A549 (cell line): ENCODE results near the gene SGCD. TPM values are rescaled to one million over a fixed set of nuclear protein-coding genes. Genes with fewer than 3 reads are reported as not detected.

Experiments
- ATAC-seq, 2 experiments: fragments of 200-7000 bp in 1 of 2; fragments of >200 bp in 1 of 2; cut with Nextera tagmentation in 1 of 2; cut with Tn5 transposase in 1 of 2; 3 replicates each; pipeline versions ENCODE4 v1.8.0 to v1.9.1; 2018 to 2020; ENCODE audit warnings: mild to moderate bottlenecking in 1 of 2, moderate library complexity in 1 of 2
- CTCF ChIA-PET: fragments of 300-600 bp; sonication (Branson Sonifier 250); formaldehyde crosslinking; extraction: SDS; loops from one replicate; lab custom pipeline; 2021; ENCODE audit warnings: antibody characterized with exemption, inconsistent platforms; lab: Yijun Ruan, JAX
- POLR2A ChIA-PET: fragments of 350-600 bp; formaldehyde crosslinking; extraction: SDS; loops from one replicate; lab custom pipeline; 2021; ENCODE audit warnings: antibody characterized with exemption, inconsistent platforms; lab: Yijun Ruan, JAX
- DNase-seq, 2 experiments: peaks; one replicate each; pipeline versions ENCODE4 v3.0.0 to v3.0.0-alpha.2; 2011 to 2016; ENCODE audit warnings: low read depth in 1 of 2, low spot score in 1 of 2
- FAIRE-seq: peaks from 2 replicates; lab custom pipeline; 2011; peaks lifted over from hg19 to GRCh38; lab: Jason Lieb, UNC
- H3K27ac ChIP-seq, 2 experiments: fragments of >200 bp; sonication (Bioruptor Twin); formaldehyde crosslinking; 3 replicates each; pipeline ENCODE4 v1.5.1; 2016 to 2017
- H3K4me1 ChIP-seq: fragments of >200 bp; sonication (Bioruptor Twin); formaldehyde crosslinking; 3 replicates; pipeline ENCODE4 v1.6.1; 2016
- H3K4me2 ChIP-seq: fragments of >200 bp; sonication (Bioruptor Twin); formaldehyde crosslinking; 3 replicates; pipeline ENCODE4 v1.6.1; 2016
- H3K4me3 ChIP-seq: fragments of >200 bp; sonication (Bioruptor Twin); formaldehyde crosslinking; 3 replicates; pipeline ENCODE4 v1.5.1; 2016
- H3K9me3 ChIP-seq: fragments of >200 bp; sonication (Bioruptor Twin); formaldehyde crosslinking; 3 replicates; pipeline ENCODE4 v1.6.1; 2016
- BCL3 ChIP-seq: fragments of >200 bp; sonication (Bioruptor Twin); formaldehyde crosslinking; IDR thresholded peaks from 3 replicates; pipeline ENCODE4 v1.6.1; 2016
- CBX8 ChIP-seq: fragments of 200-600 bp; sonication (generic); IDR thresholded peaks from 2 replicates; pipeline ENCODE4 v1.6.1; 2016
- CTCF ChIP-seq: fragments of >200 bp; sonication (Bioruptor Twin); formaldehyde crosslinking; IDR thresholded peaks from 3 replicates; pipeline ENCODE4 v1.5.1; 2016
- ELK1 ChIP-seq: fragments of 150-350 bp; IDR thresholded peaks from 2 replicates; pipeline ENCODE4 v1.6.1; 2014; ENCODE audit warnings: low read depth, mild to moderate bottlenecking, low read length
- EP300 ChIP-seq, 2 experiments: fragments of >200 bp; sonication (Bioruptor Twin); formaldehyde crosslinking; IDR thresholded peaks; 2 replicates in 1 of 2; 3 replicates in 1 of 2; pipeline ENCODE4 v1.6.1; 2016 to 2017
- ESRRA ChIP-seq: fragments of 150-350 bp; IDR thresholded peaks from 2 replicates; pipeline ENCODE4 v1.6.1; 2014; ENCODE audit warnings: mild to moderate bottlenecking, low read length, borderline replicate concordance
- FOXS1 ChIP-seq: fragments of 250-450 bp; sonication (Bioruptor Pico); IDR thresholded peaks from 2 replicates; pipeline ENCODE4 v1.5.0; 2020; ENCODE audit warnings: mild to moderate bottlenecking, moderate library complexity
- GATA3 ChIP-seq: IDR thresholded peaks from 2 replicates; pipeline ENCODE4 v1.6.1; 2012; ENCODE audit warnings: borderline replicate concordance
- HMGXB4 ChIP-seq: fragments of 250-450 bp; sonication (Bioruptor Pico); IDR thresholded peaks from 2 replicates; pipeline ENCODE4 v1.5.0; 2021; ENCODE audit warnings: mild to moderate bottlenecking, moderate library complexity, borderline replicate concordance
- HOXA7 ChIP-seq: fragments of 250-450 bp; sonication (Bioruptor Pico); IDR thresholded peaks from 2 replicates; pipeline ENCODE4 v1.5.0; 2020; ENCODE audit warnings: mild to moderate bottlenecking, moderate library complexity
- JUNB ChIP-seq: fragments of >200 bp; sonication (Bioruptor Twin); formaldehyde crosslinking; IDR thresholded peaks from 2 replicates; pipeline ENCODE4 v1.6.1; 2016
- MAX ChIP-seq: IDR thresholded peaks from 2 replicates; pipeline ENCODE4 v1.6.1; 2012
- MAZ ChIP-seq: fragments of 150-350 bp; IDR thresholded peaks from 2 replicates; pipeline ENCODE4 v1.6.1; 2014; ENCODE audit warnings: antibody characterized with exemption, low read depth, low read length, borderline replicate concordance
- NFE2L2 ChIP-seq: fragments of 150-350 bp; conservative IDR thresholded peaks from 2 replicates; pipeline ENCODE4 v1.6.1; 2014; ENCODE audit warnings: low read length
- NR3C1 ChIP-seq: fragments of >200 bp; sonication (Bioruptor Twin); formaldehyde crosslinking; IDR thresholded peaks from 3 replicates; pipeline ENCODE4 v1.6.1; 2017
- POLR2AphosphoS2 ChIP-seq: conservative IDR thresholded peaks from 2 replicates; pipeline ENCODE4 v1.6.1; 2012; ENCODE audit warnings: low read length, improper control_type of control experiment, inconsistent platforms
- REST ChIP-seq: fragments of 200-600 bp; sonication (generic); IDR thresholded peaks from 2 replicates; pipeline ENCODE4 v1.6.1; 2016; ENCODE audit warnings: antibody characterized with exemption, mild to moderate bottlenecking, moderate library complexity
- RFX5 ChIP-seq: fragments of 450-650 bp; IDR thresholded peaks from 2 replicates; pipeline ENCODE4 v1.7.1; 2014; ENCODE audit warnings: antibody characterized with exemption, mild to moderate bottlenecking, moderate library complexity
- RNF2 ChIP-seq: fragments of 200-600 bp; sonication (generic); IDR thresholded peaks from 2 replicates; pipeline ENCODE4 v1.6.1; 2016; ENCODE audit warnings: low read depth, mild to moderate bottlenecking, antibody characterized with exemption, moderate library complexity, borderline replicate concordance
- SMC3 ChIP-seq: fragments of >200 bp; sonication (Bioruptor Twin); formaldehyde crosslinking; IDR thresholded peaks from 3 replicates; pipeline ENCODE4 v1.6.1; 2018; ENCODE audit warnings: inconsistent platforms
- SREBF2 ChIP-seq: fragments of 450-650 bp; IDR thresholded peaks from 2 replicates; pipeline ENCODE4 v1.6.1; 2014; ENCODE audit warnings: mild to moderate bottlenecking, moderate library complexity
- ZFP36 ChIP-seq: fragments of 450-650 bp; IDR thresholded peaks from 2 replicates; pipeline ENCODE4 v1.6.1; 2014; ENCODE audit warnings: borderline replicate concordance; ENCODE audit not compliant: partially characterized antibody
- ZNF302 ChIP-seq: fragments of 250-450 bp; sonication (Bioruptor Pico); IDR thresholded peaks from 2 replicates; pipeline ENCODE4 v1.9.0; 2021; ENCODE audit warnings: inconsistent platforms, mild to moderate bottlenecking, moderate library complexity
- ZSCAN20 ChIP-seq: fragments of 250-450 bp; sonication (Bioruptor Pico); IDR thresholded peaks from 2 replicates; pipeline ENCODE4 v1.8.0; 2022; ENCODE audit warnings: mild to moderate bottlenecking, moderate library complexity
- WGBS: methylation state at CpG from one replicate; pipeline ENCODE4 v1.1.6; 2017; ENCODE audit errors: missing lambda C conversion rate; 5-methylcytosine and 5-hydroxymethylcytosine counted together
- polyA plus RNA-seq, 4 experiments: library from polyadenylated mRNA; depleted of rRNA in 3 of 4; stranded (reverse); fragments of >200 nt; fragmentation: RNase III in 1 of 4; extraction: RNeasy Plus Mini Kit Qiagen cat#74134 plus additional on column Dnase treatment in 1 of 4; gene quantifications; 2 replicates in 3 of 4; 3 replicates in 1 of 4; pipeline ENCODE4 v1.2.3, GENCODE V29; 2011 to 2017

Gene SGCD
- polyA plus RNA-seq, 2 of the 4 experiments (the other 2 are of a cell fraction) = 7.6 to 10.6 TPM

- ATAC-seq (no peak), FAIRE-seq (no peak)
- no peak overlapping the region for H3K4me3 ChIP-seq
- H3K4me1 ChIP-seq = no peaks in the 10 kb centered on the region
- no peak for TF ChIP-seq RNF2
- TF ChIP-seq HOXA7 (CRISPR knock-in tag) = no peak
- no peak for TF ChIP-seq SREBF2
- TF ChIP-seq ESRRA = no peak
- TF ChIP-seq SMC3 = no peak
- no peak for TF ChIP-seq POLR2AphosphoS2
- no peak for TF ChIP-seq NFE2L2
- TF ChIP-seq GATA3 = no peak
- TF ChIP-seq, all 56 proteins: peak for 0
- ChIA-PET CTCF (no interaction called here), POLR2A (no interaction called here)
- Histone ChIP-seq H3K9me3 (no peaks in the 10 kb centered on the region), H3K27ac (no peak overlapping the region), H3K4me2 (no peak overlapping the region)
- 74% methylated on average over 4 of the region's 4 CpGs for WGBS
- DNase-seq = no peak
Observed at GRCh38 chr5:156595132-156595787, 268.3 kb downstream of the SGCD start.

- FAIRE-seq (no peak), ATAC-seq (no peak), DNase-seq (no peak)
- Histone ChIP-seq H3K9me3 (peaks cover 11% of the 10 kb centered on the region; the same call in 2 of the 3 replicates), H3K4me2 (no peak overlapping the region), H3K27ac (no peak overlapping the region), H3K4me1 (no peaks in the 10 kb centered on the region), H3K4me3 (no peak overlapping the region)
- TF ChIP-seq HMGXB4 (CRISPR knock-in tag) = no peak
- no peak for TF ChIP-seq NR3C1
- TF ChIP-seq ZSCAN20 (CRISPR knock-in tag) = no peak
- no peak for TF ChIP-seq RNF2
- TF ChIP-seq RFX5 = no peak
- TF ChIP-seq REST = no peak
- no peak for TF ChIP-seq POLR2AphosphoS2
- TF ChIP-seq CBX8 = no peak
- TF ChIP-seq MAX = no peak
- TF ChIP-seq ZFP36 = no peak
- no peak for TF ChIP-seq EP300 (IDR thresholded peaks at IDR 0.05)
- TF ChIP-seq FOXS1 (CRISPR knock-in tag) = no peak
- ChIA-PET POLR2A (no interaction called here), CTCF (no interaction called here)
- 63% methylated on average over 3 of the region's 3 CpGs for WGBS
Observed at GRCh38 chr5:156597276-156597675, 270.3 kb downstream of the SGCD start.

- FAIRE-seq = no peak
- WGBS = 74% methylated on average over 2 of the region's 2 CpGs
Observed at GRCh38 chr5:156598964-156599363, 272.0 kb downstream of the SGCD start.

More at GRCh38 chr5:156598964-156599363, 272.0 kb downstream of the SGCD start:
- TF ChIP-seq GATA3 (no peak), POLR2AphosphoS2 (no peak), JUNB (no peak), MAZ (no peak), ZNF302 (CRISPR knock-in tag) (no peak), ZSCAN20 (CRISPR knock-in tag) (no peak), CTCF (no peak), EP300 (IDR thresholded peaks at IDR 0.05) (no peak), SMC3 (no peak), BCL3 (no peak), ELK1 (no peak)
- H3K4me2 ChIP-seq = no peak overlapping the region
- no peak overlapping the region for H3K27ac ChIP-seq
- ChIA-PET CTCF (no interaction called here), POLR2A (no interaction called here)
- H3K9me3 ChIP-seq = peaks cover 11% of the 10 kb centered on the region; the same call in 2 of the 3 replicates
- DNase-seq = no peak
- ATAC-seq = no peak
- H3K4me1 ChIP-seq = no peaks in the 10 kb centered on the region
- no peak overlapping the region for H3K4me3 ChIP-seq
